ENCODE data around the gene HIF1A. TPM values are rescaled to one million over a fixed set of nuclear protein-coding genes. Genes with fewer than 3 reads are reported as not detected.
"Not testable (repeated sequence)": the region's sequence is repeated elsewhere in the genome, so short reads cannot be mapped to it uniquely, and the experiment has no call there.

Gene HIF1A
- 89.6 and 91.5 TPM in 2 replicates for total RNA-seq

GRCh38 chr14:61694830-61695694 is at the start of gene HIF1A:
Gene HIF1A, plus strand, starts transcription at chr14:61695513. Its CDS starts 292 bp downstream, at chr14:61695805.
- intact Hi-C loops (cut with micrococcal nuclease): loop anchor here (1.0 to 5.0 kb wide), 11 partner anchors 24 to 1603 kb away; partner anchors contain the start of genes PCNX4, PPM1A, PRKCH and SNAPC1

DNA sequence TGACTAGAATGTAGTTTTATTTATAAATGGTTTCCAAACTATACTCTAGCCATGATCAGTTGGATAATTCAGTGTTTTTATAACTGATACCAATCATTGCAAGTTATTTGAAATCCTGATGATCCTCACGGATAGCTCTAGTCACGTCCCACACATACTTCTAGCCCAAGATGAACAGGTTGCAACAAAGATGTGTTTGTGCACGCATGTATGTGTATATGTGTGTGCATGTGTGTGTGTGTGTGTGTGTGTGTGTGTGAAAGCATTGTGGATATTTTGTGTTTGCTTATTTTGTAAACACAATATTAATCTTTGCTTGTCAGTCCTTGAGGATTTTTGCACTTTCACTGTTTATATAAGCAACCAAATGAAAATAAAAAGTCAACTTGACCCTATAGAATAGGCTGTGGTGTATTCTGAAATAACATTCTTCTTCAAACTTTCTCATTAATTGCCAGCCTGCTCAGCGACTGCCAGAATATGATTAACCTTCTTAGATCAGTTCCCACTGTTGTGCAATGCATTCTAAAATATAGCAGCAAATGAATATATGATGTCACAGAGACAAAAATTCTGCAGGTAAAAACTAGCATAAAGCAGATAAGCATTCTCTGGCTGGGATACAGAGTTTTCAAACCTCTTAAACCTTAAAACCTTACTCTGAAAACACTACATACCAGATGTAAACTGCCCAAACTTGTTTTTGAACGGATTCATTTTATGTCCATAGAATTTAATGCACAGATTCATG is 48.8 kb upstream of the HIF1A start:
- intact Hi-C loops (cut with micrococcal nuclease): no loop called here

- intact Hi-C loops (cut with micrococcal nuclease): no loop called here
These were observed 47.6 kb upstream of the HIF1A start for GRCh38 chr14:61647704-61648103.

DNA sequence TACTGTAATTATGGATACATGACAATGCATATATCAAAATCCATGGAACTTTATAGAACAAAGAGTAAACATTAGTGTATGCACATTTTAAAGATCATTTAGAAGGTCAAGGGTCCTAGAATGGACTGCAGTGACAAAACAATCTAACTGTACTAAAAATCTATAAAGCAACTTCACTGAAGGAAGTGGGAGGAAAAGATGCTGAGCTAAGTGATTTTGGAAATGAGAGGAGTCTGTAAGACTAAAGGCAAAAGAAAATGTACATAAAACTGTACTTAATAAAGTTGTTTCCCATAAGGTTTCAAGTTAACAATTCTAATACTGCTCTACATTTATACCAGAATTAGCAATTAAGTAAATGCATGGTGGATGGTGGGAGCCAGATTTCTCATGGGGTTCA is 46.9 kb upstream of the HIF1A start:
- intact Hi-C loops (cut with micrococcal nuclease): no loop called here

DNA sequence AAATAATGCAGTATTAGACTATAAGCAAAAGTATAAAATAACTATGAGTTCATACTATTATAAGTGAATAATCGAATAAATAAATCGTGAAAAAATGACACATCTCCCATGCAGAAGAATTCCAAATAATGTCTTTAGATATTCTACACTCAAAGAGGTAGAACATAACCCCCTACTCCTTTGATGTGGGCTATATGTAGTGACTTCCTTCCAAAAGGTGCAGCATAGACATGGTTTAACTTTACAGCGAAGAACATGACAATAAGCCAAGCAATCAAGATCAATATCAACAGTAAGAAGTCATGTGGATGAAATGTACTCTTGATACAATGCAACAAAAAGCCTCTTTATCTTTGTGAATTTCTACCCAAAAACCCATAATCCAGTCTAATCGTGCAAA is 46.0 kb upstream of the HIF1A start:
- intact Hi-C loops (cut with micrococcal nuclease): no loop called here

DNA sequence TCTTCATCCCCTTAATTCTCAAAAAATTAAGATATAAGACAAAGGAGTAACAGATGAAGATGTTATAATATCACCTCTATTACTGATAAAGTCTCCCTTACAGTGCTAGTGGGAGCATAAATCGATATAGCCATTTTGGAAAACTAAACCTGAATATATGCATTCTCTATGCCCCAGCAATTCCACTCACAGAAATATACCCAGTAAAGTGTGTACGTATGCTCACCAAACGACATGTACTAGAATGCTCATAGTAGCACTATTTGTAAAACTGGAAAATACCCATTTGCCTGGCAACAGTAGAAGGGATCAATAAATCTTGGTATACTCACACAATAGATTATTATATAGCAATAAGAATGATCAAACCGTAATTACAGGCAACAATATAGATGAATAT is 44.0 kb upstream of the HIF1A start:
- intact Hi-C loops (cut with micrococcal nuclease): no loop called here

GRCh38 chr14:61652526-61653262 is 42.6 kb upstream of the HIF1A start:
- intact Hi-C loops (cut with micrococcal nuclease): no loop called here

DNA sequence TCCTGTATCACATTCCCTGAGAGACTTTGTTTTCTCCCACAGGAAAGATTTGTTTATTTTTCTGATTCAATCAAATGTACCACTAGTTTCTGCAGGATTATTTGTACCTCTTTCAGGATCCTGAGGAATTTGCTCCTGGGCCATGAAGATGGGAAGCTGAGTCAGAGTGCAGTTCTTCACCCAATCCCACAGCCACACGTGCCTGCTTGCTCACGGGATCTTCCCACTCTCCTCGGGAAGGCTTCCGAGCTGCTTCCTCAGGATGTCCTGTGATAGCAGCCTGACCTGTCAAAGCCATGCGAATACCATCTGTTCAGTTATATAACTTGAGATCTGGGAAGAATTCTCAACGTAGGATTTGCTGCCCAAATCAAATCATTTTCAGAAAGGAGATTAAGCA is 41.8 kb upstream of the HIF1A start:
- intact Hi-C loops (cut with micrococcal nuclease): no loop called here

DNA sequence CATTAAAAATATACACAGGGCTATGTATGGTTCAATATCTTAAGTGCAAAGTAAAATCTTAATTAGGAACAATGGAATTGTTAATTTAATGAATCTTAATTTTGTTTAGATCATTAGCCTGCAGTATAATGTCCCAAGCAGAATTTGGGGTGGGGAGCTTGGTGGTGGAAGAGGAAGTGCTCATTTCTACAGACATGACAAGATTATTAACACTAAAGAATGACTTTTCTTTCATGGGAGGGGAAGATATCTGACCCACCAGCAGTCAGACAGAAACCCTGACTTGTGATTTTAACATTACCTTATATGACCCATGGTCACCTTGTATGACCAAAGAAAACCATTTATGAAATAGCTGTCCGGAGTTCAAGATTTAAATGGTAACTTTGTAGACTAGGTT is 41.3 kb upstream of the HIF1A start:
- intact Hi-C loops (cut with micrococcal nuclease): no loop called here

DNA sequence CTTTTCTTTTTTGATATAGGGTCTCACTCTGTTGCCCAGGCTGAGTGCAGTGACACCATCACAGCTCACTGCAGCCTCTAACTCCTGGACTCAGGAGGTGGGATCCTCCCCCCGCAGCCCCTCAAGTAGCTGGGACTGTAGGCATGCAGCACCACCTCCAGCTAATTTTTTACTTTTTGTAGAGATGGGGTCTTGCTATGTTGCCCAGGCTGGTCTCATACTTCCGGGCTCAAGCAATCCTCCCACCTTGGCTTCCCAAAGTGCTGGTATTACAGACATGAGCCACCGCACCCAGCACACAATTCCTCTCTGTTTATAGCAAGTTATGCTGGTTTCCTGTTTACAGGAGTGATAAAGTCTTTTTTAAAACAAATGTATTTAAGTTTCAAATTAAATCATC is 39.5 kb upstream of the HIF1A start:
- intact Hi-C loops (cut with micrococcal nuclease): no loop called here

DNA sequence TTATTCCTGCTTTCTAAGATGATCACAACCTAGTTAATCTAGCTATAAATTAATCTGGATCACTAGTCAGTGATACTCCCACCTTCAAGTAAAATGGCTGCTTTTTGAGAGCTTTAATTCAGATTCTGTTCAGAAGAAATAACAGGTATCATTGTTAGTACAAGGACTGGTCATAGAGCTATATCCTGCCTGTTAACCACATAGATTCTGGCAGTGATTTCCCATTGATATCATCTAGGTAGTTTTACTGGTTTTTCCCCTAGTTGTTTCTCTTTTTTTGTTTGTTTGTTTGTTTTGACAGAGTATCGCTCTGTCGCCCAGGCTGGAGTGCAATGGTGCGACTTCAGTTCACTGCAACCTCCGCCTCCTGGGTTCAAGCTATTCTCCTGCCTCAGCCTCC is 39.0 kb upstream of the HIF1A start:
- intact Hi-C loops (cut with micrococcal nuclease): no loop called here

DNA sequence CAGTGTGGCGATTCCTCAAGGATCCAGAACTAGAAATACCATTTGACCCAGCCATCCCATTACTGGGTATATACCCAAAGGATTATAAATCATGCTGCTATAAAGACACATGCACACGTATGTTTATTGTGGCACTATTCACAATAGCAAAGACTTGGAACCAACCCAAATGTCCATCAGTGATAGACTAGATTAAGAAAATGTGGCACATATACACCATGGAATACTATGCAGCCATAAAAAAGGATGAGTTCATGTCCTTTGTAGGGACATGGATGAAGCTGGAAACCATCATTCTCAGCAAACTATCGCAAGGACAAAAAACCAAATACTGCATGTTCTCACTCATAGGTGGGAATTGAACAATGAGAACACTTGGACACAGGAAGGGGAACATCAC is 37.2 kb upstream of the HIF1A start:
- intact Hi-C loops (cut with micrococcal nuclease): not testable (repeated sequence)

DNA sequence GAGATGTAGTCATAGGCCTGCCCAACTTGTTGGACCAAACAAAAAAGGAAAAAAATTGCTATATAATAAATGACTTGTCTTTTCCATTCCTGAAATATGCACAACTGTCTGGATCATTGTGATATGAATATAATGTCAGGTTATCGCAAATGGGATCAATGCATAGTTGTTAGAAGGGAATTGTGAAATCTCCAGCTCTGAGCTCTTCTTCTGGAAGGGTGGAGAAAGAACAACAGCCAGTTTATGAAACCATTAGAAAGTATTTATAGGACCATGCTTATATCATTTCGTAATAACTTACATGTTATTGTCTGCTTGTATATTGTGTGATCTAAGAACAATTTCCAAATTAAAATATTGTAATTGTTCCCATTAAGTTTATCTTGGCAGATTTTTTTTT is 35.7 kb upstream of the HIF1A start:
- intact Hi-C loops (cut with micrococcal nuclease): no loop called here

DNA sequence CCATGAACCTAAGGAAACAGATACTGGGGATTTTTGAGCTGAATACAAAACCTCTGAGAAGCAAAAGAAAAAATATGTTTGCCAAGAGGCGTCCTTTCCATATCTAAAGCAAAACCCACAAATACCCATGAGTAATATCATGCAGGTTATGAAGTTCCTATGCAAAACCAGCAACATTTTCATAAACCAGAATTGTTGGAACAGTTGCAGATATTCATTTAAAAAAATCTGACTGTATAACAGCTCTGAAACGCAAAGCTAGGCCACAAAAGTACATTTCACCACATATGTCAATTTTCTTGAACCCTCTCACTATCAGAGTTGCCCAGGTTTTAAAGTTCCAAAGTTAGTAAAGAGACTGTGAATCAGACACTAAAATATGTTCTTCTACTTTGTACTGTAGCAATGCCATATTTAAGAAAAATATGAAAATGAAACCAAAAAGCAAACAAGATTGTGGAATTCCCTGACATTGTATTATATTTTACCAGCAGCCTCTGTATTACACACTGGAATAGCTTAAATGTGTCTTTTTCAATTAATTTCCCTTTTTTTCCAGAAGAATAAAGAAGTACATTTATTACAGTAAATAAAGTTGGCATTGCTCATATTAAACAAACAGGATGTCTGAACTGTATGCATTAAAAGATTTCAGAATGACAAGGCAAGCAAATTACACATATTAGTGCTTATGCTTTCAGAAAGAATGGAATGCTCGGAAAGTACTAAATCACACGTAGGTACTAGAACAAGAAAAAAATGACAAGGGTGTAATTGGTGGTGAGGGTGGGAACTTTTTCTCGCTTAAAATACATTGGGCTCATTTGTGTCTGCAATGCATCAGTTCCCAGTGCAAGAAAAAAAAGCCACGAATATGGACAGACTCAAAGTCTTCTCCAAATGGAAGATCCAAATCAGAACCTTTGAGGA is 33.6 kb upstream of the HIF1A start:
- intact Hi-C loops (cut with micrococcal nuclease): loop anchor here (1.0 to 5.0 kb wide), 7 partner anchors 10 to 319 kb away; partner anchors contain the start of genes HIF1A and SNAPC1

- intact Hi-C loops (cut with micrococcal nuclease): loop anchor here (1.0 to 5.0 kb wide), 6 partner anchors 9 to 320 kb away; partner anchors contain the start of genes HIF1A and SNAPC1
These were observed 32.6 kb upstream of the HIF1A start for GRCh38 chr14:61662437-61663311.

DNA sequence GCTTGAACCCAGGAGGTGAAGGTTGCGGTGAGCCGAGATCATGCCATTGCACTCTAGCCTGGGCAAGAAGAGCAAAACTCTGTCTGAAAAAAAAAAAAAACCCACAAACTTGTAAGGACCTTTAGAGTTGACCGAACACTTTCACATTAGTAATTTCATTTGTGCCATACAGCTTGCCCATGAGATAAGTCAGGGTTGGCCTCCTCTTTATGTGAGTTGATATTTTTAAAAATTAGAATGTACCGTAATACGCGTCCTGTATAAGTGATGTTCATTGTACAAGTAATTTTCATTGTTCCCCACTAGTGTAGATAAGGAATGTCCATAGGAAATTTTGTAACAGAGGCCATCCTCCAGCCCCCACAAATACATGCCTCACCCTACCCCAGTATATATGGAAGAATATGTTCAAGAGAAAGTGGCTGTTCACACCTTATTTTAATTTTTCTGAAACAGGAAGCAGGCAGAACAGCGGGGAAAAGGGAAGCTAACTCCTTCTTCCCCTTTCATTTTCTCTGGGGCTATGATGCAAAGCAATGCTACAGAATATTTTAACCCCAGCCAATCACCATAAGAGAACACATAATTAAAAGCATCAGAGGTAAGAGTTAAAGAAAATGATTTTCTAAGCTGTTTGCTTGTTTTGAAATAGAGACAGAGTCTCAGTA is 31.9 kb upstream of the HIF1A start:
- intact Hi-C loops (cut with micrococcal nuclease): loop anchor here (2.0 to 5.0 kb wide), 3 partner anchors 95 to 321 kb away; partner anchors contain the start of gene SNAPC1

- intact Hi-C loops (cut with micrococcal nuclease): no loop called here
These were observed 27.0 kb upstream of the HIF1A start for GRCh38 chr14:61668282-61668681.

DNA sequence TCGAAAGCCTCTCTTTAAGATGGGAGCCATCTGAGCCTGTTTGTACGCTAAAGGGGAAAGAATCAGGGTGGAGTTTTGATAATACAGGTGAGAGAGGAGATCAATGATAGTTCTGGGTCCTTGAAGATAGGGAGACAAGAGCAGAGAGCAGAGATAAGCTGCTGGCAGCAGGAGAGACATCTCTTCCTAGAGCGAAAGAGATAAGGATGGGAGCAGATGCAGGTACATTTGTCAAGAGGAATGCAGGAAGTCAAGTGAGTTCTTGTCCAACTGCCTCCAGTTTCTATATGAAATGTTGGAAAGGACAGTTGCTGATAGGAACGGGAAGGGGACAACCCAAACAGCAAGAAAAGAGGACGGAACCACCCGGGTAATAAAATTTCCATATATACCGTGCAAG is 24.7 kb upstream of the HIF1A start:
- intact Hi-C loops (cut with micrococcal nuclease): no loop called here

- intact Hi-C loops (cut with micrococcal nuclease): loop anchor here (1.0 kb wide), 2 partner anchors 9 to 24 kb away; partner anchors contain the start of gene HIF1A
These were observed 24.2 kb upstream of the HIF1A start for GRCh38 chr14:61671082-61671481.
